Measurements from ENCODE around the gene MED12L. TPM values are rescaled to one million over a fixed set of nuclear protein-coding genes. Genes with fewer than 3 reads are reported as not detected.

MED12L gene
- total and polyA plus RNA-seq, 9 donors: 2.6 to 11.7 (median 6.8) TPM

- Histone ChIP-seq H3K9me3 (replicated peaks; ENCODE audit: control insufficient read depth, low read depth, low read length) (no peaks in the 10 kb centered on the region), H3K4me3 (ENCODE audit: low read length) (no peak overlapping the region), H3K27ac (ENCODE audit: low read length) (no peak overlapping the region), H3K27me3 (ENCODE audit: control insufficient read depth, insufficient read depth, low read length) (no peaks in the 10 kb centered on the region), H3K36me3 (ENCODE audit: control insufficient read depth, insufficient read depth, low read length) (no peaks in the 10 kb centered on the region), H3K4me1 (ENCODE audit: control insufficient read depth, insufficient read depth, low read length) (no peaks in the 10 kb centered on the region)
- DNase-seq: peak; percentile 32
- WGBS (ENCODE audit: insufficient coverage): 69% methylated on average over 6 of the region's 10 CpGs
Measured at GRCh38 chr3:151328298-151328995, 243.0 kb downstream of the MED12L start.

DNA sequence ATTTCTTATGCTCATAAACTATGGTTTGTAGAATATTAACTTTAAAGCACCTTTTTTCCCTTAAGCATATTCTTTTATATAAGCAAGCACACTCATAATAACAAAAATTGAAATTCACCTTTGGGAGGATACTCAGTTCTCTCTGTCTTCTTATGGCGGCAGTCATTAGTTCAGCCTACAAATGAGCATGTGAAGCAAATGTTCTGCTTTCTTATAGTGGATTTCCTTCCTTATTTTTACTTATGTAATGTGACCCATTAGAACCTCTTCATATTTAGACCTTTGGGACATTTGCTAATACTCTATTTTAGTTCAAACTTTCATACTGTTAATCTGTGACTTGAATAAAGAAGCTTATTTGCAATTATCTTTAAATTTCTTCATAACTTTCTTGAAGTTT, 243.9 kb downstream of the MED12L start, which contains the start of gene P2RY13:
TSS of gene P2RY13 (minus strand) at position 187 of the 400 bp plus-strand sequence. CDS start at position 166, 21 bp downstream.
- H3K4me3 ChIP-seq (ENCODE audit: low read length): no peak within 1 kb of the TSS
- no peaks in the 10 kb centered on the region for H3K4me1 ChIP-seq (ENCODE audit: control insufficient read depth, insufficient read depth, low read length)
- H3K27me3 ChIP-seq (ENCODE audit: control insufficient read depth, insufficient read depth, low read length): no peaks in the 10 kb centered on the region
- no CpG with 5 or more reads among the region's 1 CpG for WGBS (ENCODE audit: insufficient coverage)
- no peaks in the 10 kb centered on the region for H3K9me3 ChIP-seq (replicated peaks; ENCODE audit: control insufficient read depth, low read depth, low read length)
- no peak within 1 kb of the TSS for H3K27ac ChIP-seq (ENCODE audit: low read length)
- no peaks in the 10 kb centered on the region for H3K36me3 ChIP-seq (ENCODE audit: control insufficient read depth, insufficient read depth, low read length)
- DNase-seq: peak; percentile 30

- Histone ChIP-seq H3K4me1 (ENCODE audit: control insufficient read depth, insufficient read depth, low read length) (no peaks in the 10 kb centered on the region), H3K27ac (ENCODE audit: low read length) (no peak overlapping the region), H3K27me3 (ENCODE audit: control insufficient read depth, insufficient read depth, low read length) (no peaks in the 10 kb centered on the region), H3K9me3 (replicated peaks; ENCODE audit: control insufficient read depth, low read depth, low read length) (no peaks in the 10 kb centered on the region), H3K4me3 (ENCODE audit: low read length) (no peak overlapping the region), H3K36me3 (ENCODE audit: control insufficient read depth, insufficient read depth, low read length) (no peaks in the 10 kb centered on the region)
- 100% methylated on average over 2 of the region's 4 CpGs for WGBS (ENCODE audit: insufficient coverage)
- peak; percentile 10 for DNase-seq
Measured at GRCh38 chr3:151330379-151330778, 244.9 kb downstream of the MED12L start.

GRCh38 chr3:151330899-151331298, 245.4 kb downstream of the MED12L start:
- Histone ChIP-seq H3K27me3 (ENCODE audit: control insufficient read depth, insufficient read depth, low read length) (no peaks in the 10 kb centered on the region), H3K27ac (ENCODE audit: low read length) (no peak overlapping the region), H3K4me1 (ENCODE audit: control insufficient read depth, insufficient read depth, low read length) (no peaks in the 10 kb centered on the region), H3K4me3 (ENCODE audit: low read length) (no peak overlapping the region), H3K9me3 (replicated peaks; ENCODE audit: control insufficient read depth, low read depth, low read length) (no peaks in the 10 kb centered on the region), H3K36me3 (ENCODE audit: control insufficient read depth, insufficient read depth, low read length) (no peaks in the 10 kb centered on the region)
- DNase-seq: peak; percentile 73

- H3K36me3 ChIP-seq (ENCODE audit: control insufficient read depth, insufficient read depth, low read length): no peaks in the 10 kb centered on the region
- no peak overlapping the region for H3K27ac ChIP-seq (ENCODE audit: low read length)
- H3K4me1 ChIP-seq (ENCODE audit: control insufficient read depth, insufficient read depth, low read length): no peaks in the 10 kb centered on the region
- no peaks in the 10 kb centered on the region for H3K27me3 ChIP-seq (ENCODE audit: control insufficient read depth, insufficient read depth, low read length)
- no CpG with 5 or more reads among the region's 2 CpGs for whole genome bisulfite sequencing (ENCODE audit: insufficient coverage)
- no peaks in the 10 kb centered on the region for H3K9me3 ChIP-seq (replicated peaks; ENCODE audit: control insufficient read depth, low read depth, low read length)
- DNase-seq: no peak
- no peak overlapping the region for H3K4me3 ChIP-seq (ENCODE audit: low read length)
Measured at GRCh38 chr3:151331696-151332095, 246.2 kb downstream of the MED12L start.

DNA sequence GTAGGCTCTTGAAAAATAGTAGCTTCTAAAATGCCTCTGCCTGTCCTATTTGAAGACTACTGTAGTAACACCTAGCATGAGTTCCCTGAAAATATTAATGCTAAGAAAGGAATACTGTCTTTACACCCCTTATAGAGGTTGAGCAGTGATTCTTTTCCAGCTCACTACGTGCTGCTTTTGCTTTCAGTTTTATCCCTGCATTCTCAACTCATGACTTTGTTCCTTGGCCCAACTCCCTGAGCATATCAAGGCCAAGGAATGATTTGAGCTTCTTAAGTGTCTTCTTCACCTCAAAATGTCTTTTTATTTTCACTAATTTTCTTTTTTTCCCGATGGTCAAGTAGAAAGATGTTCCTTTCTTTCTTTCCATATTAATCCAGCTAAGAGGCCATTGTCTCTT, 260.4 kb downstream of the MED12L start:
- WGBS (ENCODE audit: insufficient coverage): 29% methylated on average over 1 of the region's 2 CpGs

DNA sequence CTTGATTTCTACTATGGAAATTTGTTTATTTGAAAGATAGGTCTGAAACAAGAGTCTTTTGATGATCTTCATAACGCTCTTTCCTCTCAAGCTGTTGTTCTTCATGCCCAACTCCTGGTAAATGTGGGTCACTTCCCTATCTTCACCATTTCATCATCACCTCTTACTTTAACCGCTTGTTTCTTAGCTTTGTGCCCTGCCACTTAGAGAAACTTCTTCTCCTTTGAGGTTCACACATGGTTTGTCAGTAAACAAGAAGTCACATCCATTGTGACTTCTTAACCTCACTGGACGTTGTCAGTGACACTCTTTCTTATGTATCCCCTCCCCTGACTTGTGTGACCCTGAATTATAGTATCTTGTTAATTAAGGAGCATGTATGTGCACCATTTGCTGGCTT, 260.8 kb downstream of the MED12L start:
- peak; percentile 45 for DNase-seq
- 83% methylated on average over 1 of the region's 3 CpGs for WGBS (ENCODE audit: insufficient coverage)
- H3K27ac ChIP-seq (ENCODE audit: low read length): no peak overlapping the region
- no peaks in the 10 kb centered on the region for H3K4me1 ChIP-seq (ENCODE audit: control insufficient read depth, insufficient read depth, low read length)
- no peaks in the 10 kb centered on the region for H3K27me3 ChIP-seq (ENCODE audit: control insufficient read depth, insufficient read depth, low read length)
- no peaks in the 10 kb centered on the region for H3K9me3 ChIP-seq (replicated peaks; ENCODE audit: control insufficient read depth, low read depth, low read length)
- no peaks in the 10 kb centered on the region for H3K36me3 ChIP-seq (ENCODE audit: control insufficient read depth, insufficient read depth, low read length)
- H3K4me3 ChIP-seq (ENCODE audit: low read length): no peak overlapping the region

More for the DNA sequence above, 260.4 kb downstream of the MED12L start:
- Histone ChIP-seq H3K9me3 (replicated peaks; ENCODE audit: control insufficient read depth, low read depth, low read length) (no peaks in the 10 kb centered on the region), H3K27ac (ENCODE audit: low read length) (no peak overlapping the region), H3K36me3 (ENCODE audit: control insufficient read depth, insufficient read depth, low read length) (no peaks in the 10 kb centered on the region), H3K4me3 (ENCODE audit: low read length) (no peak overlapping the region), H3K27me3 (ENCODE audit: control insufficient read depth, insufficient read depth, low read length) (no peaks in the 10 kb centered on the region), H3K4me1 (ENCODE audit: control insufficient read depth, insufficient read depth, low read length) (no peaks in the 10 kb centered on the region)
- DNase-seq: peak; percentile 89

DNA sequence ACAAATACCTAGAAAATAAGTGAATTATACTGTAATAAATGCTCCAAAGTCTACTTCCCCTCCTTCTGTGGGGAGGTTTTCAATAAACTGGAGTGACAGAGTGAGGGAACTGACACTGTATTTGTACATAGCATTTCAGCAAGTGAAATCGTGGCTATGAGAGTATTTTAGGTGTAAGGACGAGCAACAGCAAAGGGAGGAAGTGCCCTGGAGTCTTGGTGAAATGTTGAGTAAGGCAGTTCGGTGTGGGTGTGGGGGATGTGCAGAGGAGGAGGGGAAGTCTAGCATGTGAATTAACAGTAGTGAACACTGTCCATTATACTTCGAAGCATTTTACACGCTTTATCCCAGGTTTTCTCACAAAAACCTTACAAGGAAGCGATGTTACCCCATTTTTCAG, 262.0 kb downstream of the MED12L start:
- DNase-seq: peak; percentile 65
- no peaks in the 10 kb centered on the region for H3K4me1 ChIP-seq (ENCODE audit: control insufficient read depth, insufficient read depth, low read length)
- 56% methylated on average over 3 of the region's 6 CpGs for WGBS (ENCODE audit: insufficient coverage)
- no peaks in the 10 kb centered on the region for H3K9me3 ChIP-seq (replicated peaks; ENCODE audit: control insufficient read depth, low read depth, low read length)
- no peaks in the 10 kb centered on the region for H3K27me3 ChIP-seq (ENCODE audit: control insufficient read depth, insufficient read depth, low read length)
- H3K4me3 ChIP-seq (ENCODE audit: low read length): no peak overlapping the region
- no peak overlapping the region for H3K27ac ChIP-seq (ENCODE audit: low read length)
- H3K36me3 ChIP-seq (ENCODE audit: control insufficient read depth, insufficient read depth, low read length): no peaks in the 10 kb centered on the region

DNA sequence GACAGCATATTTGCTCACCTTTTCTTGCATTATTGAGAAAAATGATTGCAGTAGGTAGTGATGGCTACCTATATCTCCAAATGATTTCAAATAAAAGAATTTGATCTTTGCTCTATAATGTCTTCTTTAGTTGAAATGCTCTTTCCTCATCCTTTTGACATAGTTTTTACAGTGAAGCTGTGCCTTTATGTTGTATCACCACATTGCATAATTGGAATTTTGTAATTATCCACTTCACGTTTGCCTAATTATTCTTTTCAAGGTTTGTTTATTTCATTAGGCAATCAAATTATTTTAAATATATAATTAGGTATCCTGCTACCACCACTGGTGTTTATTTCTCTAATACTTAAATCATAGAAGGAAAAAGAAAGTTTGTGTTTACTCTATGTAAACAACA, 265.2 kb downstream of the MED12L start:
- no CpG with 5 or more reads among the region's 1 CpG for WGBS (ENCODE audit: insufficient coverage)
- H3K4me1 ChIP-seq (ENCODE audit: control insufficient read depth, insufficient read depth, low read length): no peaks in the 10 kb centered on the region

GRCh38 chr3:151351219-151351618, 265.8 kb downstream of the MED12L start:
- Histone ChIP-seq H3K27me3 (ENCODE audit: control insufficient read depth, insufficient read depth, low read length) (no peaks in the 10 kb centered on the region), H3K36me3 (ENCODE audit: control insufficient read depth, insufficient read depth, low read length) (no peaks in the 10 kb centered on the region), H3K4me1 (ENCODE audit: control insufficient read depth, insufficient read depth, low read length) (no peaks in the 10 kb centered on the region), H3K27ac (ENCODE audit: low read length) (peak overlapping the region; percentile 13), H3K9me3 (replicated peaks; ENCODE audit: control insufficient read depth, low read depth, low read length) (no peaks in the 10 kb centered on the region), H3K4me3 (ENCODE audit: low read length) (no peak overlapping the region)
- WGBS (ENCODE audit: insufficient coverage): no CpG with 5 or more reads among the region's 1 CpG
- peak; percentile 49 for DNase-seq

More for the DNA sequence above, 265.2 kb downstream of the MED12L start:
- no peak overlapping the region for H3K27ac ChIP-seq (ENCODE audit: low read length)
- H3K9me3 ChIP-seq (replicated peaks; ENCODE audit: control insufficient read depth, low read depth, low read length): no peaks in the 10 kb centered on the region
- DNase-seq: no peak
- no peaks in the 10 kb centered on the region for H3K36me3 ChIP-seq (ENCODE audit: control insufficient read depth, insufficient read depth, low read length)
- H3K4me3 ChIP-seq (ENCODE audit: low read length): no peak overlapping the region
- no peaks in the 10 kb centered on the region for H3K27me3 ChIP-seq (ENCODE audit: control insufficient read depth, insufficient read depth, low read length)

- H3K27ac ChIP-seq (ENCODE audit: low read length): no peak overlapping the region
Measured at GRCh38 chr3:151351648-151352047, 266.2 kb downstream of the MED12L start.

More at GRCh38 chr3:151351648-151352047, 266.2 kb downstream of the MED12L start:
- Histone ChIP-seq H3K4me1 (ENCODE audit: control insufficient read depth, insufficient read depth, low read length) (no peaks in the 10 kb centered on the region), H3K9me3 (replicated peaks; ENCODE audit: control insufficient read depth, low read depth, low read length) (no peaks in the 10 kb centered on the region), H3K27me3 (ENCODE audit: control insufficient read depth, insufficient read depth, low read length) (no peaks in the 10 kb centered on the region), H3K36me3 (ENCODE audit: control insufficient read depth, insufficient read depth, low read length) (no peaks in the 10 kb centered on the region), H3K4me3 (ENCODE audit: low read length) (no peak overlapping the region)
- no peak for DNase-seq
- no CpG with 5 or more reads among the region's 4 CpGs for WGBS (ENCODE audit: insufficient coverage)

All from muscle of leg (tissue), 11 donors.